SH-SY5Y (cell line): ENCODE measurements around the gene ATP8A1.

Experiments used
- GATA2 ChIP-seq: IDR thresholded peaks from 2 replicates; pipeline ENCODE4 v1.6.1; 2011; ENCODE audit warnings: mild to moderate bottlenecking, low read depth, low read length
- GATA3 ChIP-seq: IDR thresholded peaks from 2 replicates; pipeline ENCODE4 v1.6.1; 2011; ENCODE audit warnings: low read depth, mild to moderate bottlenecking, low read length, moderate library complexity

GRCh38 chr4:42702895-42703294 is 46.0 kb upstream of the ATP8A1 start:
- TF ChIP-seq GATA3 (no peak), GATA2 (no peak)
